Sigmoid colon (tissue), 7 donors: ENCODE data around the gene MRM2. TPM values are rescaled to one million over a fixed set of nuclear protein-coding genes. Genes with fewer than 3 reads are reported as not detected.

Experiments
- DNase-seq: peaks from one replicate; pipeline ENCODE4 v3.0.0-alpha.2; 2019
- H3K27ac ChIP-seq, 4 donors: fragments of 200-600 bp; sonication (generic); one replicate each; pipeline ENCODE4 v1.5.1; 2016 to 2019; ENCODE audit warnings: mild to moderate bottlenecking in 1 of 4
- H3K27me3 ChIP-seq, 3 donors: fragments of 200-600 bp; sonication (generic); one replicate each; pipeline ENCODE4 v1.5.1; 2019; ENCODE audit warnings: mild to moderate bottlenecking in 1 of 3
- H3K36me3 ChIP-seq, 4 donors: fragments of 200-600 bp; sonication (generic); one replicate each; pipeline ENCODE4 v1.5.1; 2016 to 2019
- H3K4me1 ChIP-seq, 4 donors: fragments of 200-600 bp; sonication (generic); one replicate each; pipeline ENCODE4 v1.5.1; 2017 to 2019
- H3K4me3 ChIP-seq, 4 donors: fragments of 200-600 bp; sonication (generic); one replicate each; pipeline ENCODE4 v1.5.1; 2017 to 2019; ENCODE audit warnings: mild to moderate bottlenecking in 2 of 4, moderate library complexity in 1 of 4
- H3K9me3 ChIP-seq, 4 donors: fragments of 200-600 bp in 3 of 4; sonication (generic) in 3 of 4; one replicate each; pipeline versions ENCODE4 v1.5.1 to v1.6.1; 2013 to 2019
- EP300 ChIP-seq, 4 donors: sonication (generic); formaldehyde crosslinking; IDR thresholded peaks; one replicate each; pipeline ENCODE4 v1.6.1; 2017; ENCODE audit warnings: antibody characterized with exemption in 4 of 4
- POLR2A ChIP-seq, 2 donors: fragments of 450-650 bp; IDR thresholded peaks; one replicate each; pipeline ENCODE4 v1.6.1; 2016; ENCODE audit warnings: antibody characterized with exemption in 2 of 2, mild to moderate bottlenecking in 2 of 2, moderate library complexity in 2 of 2
- POLR2AphosphoS5 ChIP-seq, 4 donors: sonication (generic); formaldehyde crosslinking; IDR thresholded peaks; one replicate each; pipeline ENCODE4 v1.6.1; 2017; ENCODE audit warnings: antibody characterized with exemption in 4 of 4
- WGBS, 2 donors: extraction: QIAGEN DNeasy Blood & Tissue Kit; methylation state at CpG; one replicate each; pipeline ENCODE4 v1.1.7; 2013; 5-methylcytosine and 5-hydroxymethylcytosine counted together
- intact Hi-C: fragments of 100-400 bp; cut with DNase I; formaldehyde crosslinking; loops from one replicate; pipeline ENCODE4 v1.15.1; 2023
- polyA plus RNA-seq, 3 donors: library from polyadenylated mRNA; stranded (reverse); fragments of 200-250 nt; gene quantifications; one replicate each; pipeline ENCODE4 v1.2.3, GENCODE V29; 2013
- total RNA-seq, 4 donors: library from RNA; depleted of rRNA; stranded (reverse); fragments of >200 nt; gene quantifications; one replicate each; pipeline ENCODE4 v1.1.0, GENCODE V29; 2016
- TF ChIP-seq, protein P1 (sequence below), 4 experiments: fragments of 450-650 bp in 3 of 4; fragments of 200-600 bp in 1 of 4; IDR thresholded peaks; one replicate each; pipeline ENCODE4 v1.5.1; 2016 to 2019; ENCODE audit warnings: antibody characterized with exemption in 4 of 4, mild to moderate bottlenecking in 3 of 4, moderate library complexity in 2 of 4
- donor health status: healthy with polysubstance abuse.
- donor health status: Bipolar disorder and iron deficiency.
- donor health status: healthy.

Gene MRM2
- total and polyA plus RNA-seq, 7 donors = 12.6 to 25.0 (median 18.5) TPM

DNA sequence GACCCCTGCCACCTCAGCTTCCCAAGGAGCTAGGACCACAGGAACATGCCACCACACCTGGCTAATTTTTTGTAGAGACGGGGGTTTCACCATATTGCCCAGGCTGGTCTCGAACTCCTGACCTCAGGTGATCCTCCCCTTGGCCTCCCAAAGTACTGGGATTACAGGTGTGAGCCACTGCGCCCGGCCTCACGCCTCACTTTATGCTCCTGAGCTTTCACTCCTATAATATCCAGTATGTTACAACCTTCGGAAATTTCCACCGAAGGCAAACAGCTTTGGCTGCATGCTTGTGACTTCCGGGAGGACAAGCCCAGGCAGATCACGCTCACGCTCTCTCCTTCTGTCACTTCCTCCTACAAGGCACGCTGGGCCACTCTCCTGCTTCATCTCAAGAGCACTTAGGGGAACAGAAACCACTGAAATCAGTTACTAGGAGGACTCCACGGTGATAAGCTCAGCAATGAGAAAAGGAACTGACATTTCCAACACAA, 4.8 kb downstream of the MRM2 start:
- 75% methylated on average over 12 of the region's 12 CpGs for WGBS, 2 donors
- intact Hi-C loops = no loop called here
- Histone ChIP-seq H3K27me3 (no peaks in the 10 kb centered on the region), H3K27ac (peak overlapping the region in 2 of 4 donors; percentile 29 to 40), H3K9me3 (no peaks in the 10 kb centered on the region), H3K4me1 (peaks cover 0 to 20% (median 17%) of the 10 kb centered on the region in 4 donors), H3K36me3 (peaks cover 0 to 51% (median 20%) of the 10 kb centered on the region in 4 donors), H3K4me3 (no peak overlapping the region)
- no peak for DNase-seq
- TF ChIP-seq EP300 (IDR thresholded peaks at IDR 0.05) (no peak), POLR2AphosphoS5 (IDR thresholded peaks at IDR 0.05) (peak in 1 of 4 donors; percentile 40)
- TF ChIP-seq, protein P1, sequence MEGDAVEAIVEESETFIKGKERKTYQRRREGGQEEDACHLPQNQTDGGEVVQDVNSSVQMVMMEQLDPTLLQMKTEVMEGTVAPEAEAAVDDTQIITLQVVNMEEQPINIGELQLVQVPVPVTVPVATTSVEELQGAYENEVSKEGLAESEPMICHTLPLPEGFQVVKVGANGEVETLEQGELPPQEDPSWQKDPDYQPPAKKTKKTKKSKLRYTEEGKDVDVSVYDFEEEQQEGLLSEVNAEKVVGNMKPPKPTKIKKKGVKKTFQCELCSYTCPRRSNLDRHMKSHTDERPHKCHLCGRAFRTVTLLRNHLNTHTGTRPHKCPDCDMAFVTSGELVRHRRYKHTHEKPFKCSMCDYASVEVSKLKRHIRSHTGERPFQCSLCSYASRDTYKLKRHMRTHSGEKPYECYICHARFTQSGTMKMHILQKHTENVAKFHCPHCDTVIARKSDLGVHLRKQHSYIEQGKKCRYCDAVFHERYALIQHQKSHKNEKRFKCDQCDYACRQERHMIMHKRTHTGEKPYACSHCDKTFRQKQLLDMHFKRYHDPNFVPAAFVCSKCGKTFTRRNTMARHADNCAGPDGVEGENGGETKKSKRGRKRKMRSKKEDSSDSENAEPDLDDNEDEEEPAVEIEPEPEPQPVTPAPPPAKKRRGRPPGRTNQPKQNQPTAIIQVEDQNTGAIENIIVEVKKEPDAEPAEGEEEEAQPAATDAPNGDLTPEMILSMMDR (IDR thresholded peaks at IDR 0.05) = no peak

DNA sequence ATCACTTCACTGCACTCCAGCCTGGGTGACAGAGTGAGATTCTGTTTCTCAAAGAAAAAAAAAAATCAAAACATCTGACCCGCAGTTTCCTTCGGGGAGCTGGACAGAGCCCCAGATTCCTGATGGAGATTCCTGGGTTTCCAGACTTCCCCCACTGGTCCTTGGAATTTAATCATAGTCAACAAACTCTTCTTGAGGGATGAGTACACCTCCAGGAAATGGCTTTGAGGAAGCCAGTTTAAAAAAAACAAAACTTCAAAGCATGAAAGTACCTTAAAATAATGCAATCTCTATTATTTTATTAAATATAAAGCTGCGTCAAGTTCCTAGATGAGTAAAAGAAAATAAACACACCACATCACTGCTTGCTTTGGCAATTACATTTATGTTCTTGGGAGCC, 8.1 kb downstream of the MRM2 start:
- TF ChIP-seq POLR2A (IDR thresholded peaks at IDR 0.05) = no peak
- no peak for TF ChIP-seq POLR2AphosphoS5 (IDR thresholded peaks at IDR 0.05)
- TF ChIP-seq EP300 (IDR thresholded peaks at IDR 0.05) = no peak
- TF ChIP-seq, protein P1 (IDR thresholded peaks at IDR 0.05) = no peak
- Histone ChIP-seq H3K9me3 (no peaks in the 10 kb centered on the region), H3K27me3 (no peaks in the 10 kb centered on the region), H3K36me3 (peaks cover 0 to 56% (median 20%) of the 10 kb centered on the region in 4 donors), H3K27ac (no peak overlapping the region), H3K4me1 (peaks cover 0 to 25% (median 24%) of the 10 kb centered on the region in 4 donors), H3K4me3 (no peak overlapping the region)
- 80 to 89% methylated on average over 3 of the region's 3 CpGs for WGBS, 2 donors
- DNase-seq = no peak
- intact Hi-C loops = loop anchor here (2.0 kb wide), 1 partner anchor 121 kb away; the partner anchor contains the start of gene EIF3B

DNA sequence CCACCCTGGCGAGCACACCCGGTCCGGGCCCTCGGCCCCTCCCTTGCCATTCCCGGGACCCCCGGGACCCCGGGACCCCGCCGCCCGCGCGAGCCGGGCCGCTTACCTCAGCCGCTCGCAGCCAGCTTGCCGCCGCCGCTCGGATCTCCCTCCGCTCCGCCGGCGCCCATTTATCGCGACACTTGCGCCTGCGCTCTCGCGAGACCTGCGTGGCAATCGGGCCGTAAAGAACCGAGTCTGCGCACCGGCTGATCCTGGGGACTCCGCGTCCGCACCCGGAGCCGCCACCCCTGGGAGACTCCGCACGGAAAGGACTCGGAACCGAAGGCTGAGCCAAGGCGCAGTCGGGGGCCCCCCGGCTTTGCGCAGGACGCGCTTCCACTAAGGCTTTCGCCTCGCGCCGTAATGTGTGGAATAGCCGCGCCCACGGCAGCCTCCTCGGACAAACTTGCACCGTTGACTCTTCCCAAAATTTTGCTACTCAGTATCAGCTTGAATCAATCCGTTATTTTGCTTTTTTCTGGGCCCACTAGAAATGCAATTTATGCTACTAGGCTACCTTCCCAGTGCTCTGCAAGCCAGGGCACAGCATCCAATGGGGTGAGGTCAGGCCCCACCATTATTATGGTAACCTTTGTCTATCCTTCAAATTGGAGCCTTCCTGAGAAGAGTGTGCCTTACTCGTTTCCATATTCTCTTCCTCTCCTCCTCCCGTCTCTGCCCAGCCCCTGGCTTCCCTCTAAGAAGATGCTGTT, 9.1 kb downstream of the MRM2 start, which contains the start of gene MAD1L1:
Gene MAD1L1, minus strand, starts transcription at position 180 of the 755 bp plus-strand sequence. CDS start 2,812 bp downstream, outside the sequence.
- H3K36me3 ChIP-seq = peaks cover 0 to 50% (median 15%) of the 10 kb centered on the region in 4 donors

DNA sequence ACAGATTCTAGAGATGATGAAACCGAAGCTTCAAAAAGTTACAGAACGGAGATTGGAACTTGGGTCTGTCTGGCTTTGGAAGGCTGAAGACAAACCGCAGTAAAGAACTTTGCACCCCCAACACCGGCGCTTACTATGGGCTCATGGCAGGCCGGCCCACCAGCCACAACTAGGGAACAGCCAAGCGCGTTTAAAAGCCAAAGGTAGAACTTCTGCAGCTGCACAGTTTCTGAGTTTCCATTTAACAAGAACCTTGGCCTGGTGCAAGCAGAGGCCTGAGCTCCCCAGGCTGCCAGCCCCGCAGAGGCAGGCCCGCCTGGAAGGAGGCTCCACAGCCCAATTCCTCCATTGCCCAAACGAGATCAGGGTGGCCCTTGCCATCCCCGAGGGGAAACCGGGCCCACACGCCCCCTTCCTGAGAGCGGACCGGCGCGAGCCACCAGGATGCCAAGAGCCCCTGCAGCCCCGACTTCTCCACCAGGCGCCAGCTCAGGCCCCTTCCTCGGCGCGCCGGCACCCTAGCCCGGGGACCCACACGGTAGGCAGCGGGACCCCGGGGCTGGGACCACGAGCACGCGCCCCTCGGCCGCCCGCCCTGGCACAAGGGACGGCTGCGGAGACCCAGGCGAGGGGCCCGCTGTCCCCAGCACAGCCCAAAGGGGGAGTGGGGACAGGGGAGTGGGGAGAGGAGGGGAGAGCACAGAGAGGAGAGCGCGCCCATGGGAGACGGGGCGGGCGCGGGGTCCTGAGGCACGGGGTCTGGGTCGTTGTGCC, 9.8 kb downstream of the MRM2 start:
- Histone ChIP-seq H3K4me3 (peak overlapping the region; percentile 74 to 99 (median 86)), H3K36me3 (peaks cover 0 to 47% (median 17%) of the 10 kb centered on the region in 4 donors), H3K9me3 (no peaks in the 10 kb centered on the region), H3K4me1 (peaks cover 0 to 25% (median 24%) of the 10 kb centered on the region in 4 donors), H3K27me3 (no peaks in the 10 kb centered on the region), H3K27ac (peak overlapping the region; percentile 78 to 81 (median 80))
- WGBS, 2 donors = 2% methylated on average over 46 of the region's 46 CpGs
- intact Hi-C loops = loop anchor here (2.0 kb wide), 1 partner anchor 123 kb away; the partner anchor contains the start of gene EIF3B
- DNase-seq = no peak
- TF ChIP-seq, protein P1 (IDR thresholded peaks at IDR 0.05) = no peak
- TF ChIP-seq EP300 (IDR thresholded peaks at IDR 0.05) = no peak

More for the DNA sequence above, 9.1 kb downstream of the MRM2 start, which contains the start of gene MAD1L1:
- WGBS, 2 donors = 1% methylated on average over 63 of the region's 63 CpGs
- peaks cover 0 to 25% (median 24%) of the 10 kb centered on the region in 4 donors for H3K4me1 ChIP-seq
- peak within 1 kb of the TSS; percentile 78 to 81 (median 80) for H3K27ac ChIP-seq
- intact Hi-C loops = loop anchor here (2.0 kb wide), 1 partner anchor 122 kb away; the partner anchor contains the start of gene EIF3B
- TF ChIP-seq EP300 (IDR thresholded peaks at IDR 0.05) (no peak), POLR2AphosphoS5 (IDR thresholded peaks at IDR 0.05) (peak in 3 of 4 donors; percentile 26 to 63 (median 27))
- H3K27me3 ChIP-seq = no peaks in the 10 kb centered on the region
- H3K9me3 ChIP-seq = no peaks in the 10 kb centered on the region
- H3K4me3 ChIP-seq = peak within 1 kb of the TSS; percentile 74 to 99 (median 86)
- peak; percentile 95 for DNase-seq
